SHP77 (cell line): ENCODE data around the gene PSME1.
"Not testable (repeated sequence)": the region's sequence is repeated elsewhere in the genome, so short reads cannot be mapped to it uniquely, and the experiment has no call there.

ENCODE experiments used
- DNase-seq, 2 experiments: peaks; one replicate each; lab custom pipeline; 2025; lab: John Stamatoyannopoulos, UW

PSME1 gene

GRCh38 chr14:24105609-24106239, 30.3 kb upstream of the PSME1 start:
- DNase-seq = not testable (repeated sequence)

GRCh38 chr14:24106672-24107271, 29.2 kb upstream of the PSME1 start:
- no peak for DNase-seq

- DNase-seq = no peak
Observed at GRCh38 chr14:24108336-24108874, 27.6 kb upstream of the PSME1 start.

- DNase-seq = no peak
Observed at GRCh38 chr14:24110060-24110459, 25.9 kb upstream of the PSME1 start.

GRCh38 chr14:24110523-24110922, 25.5 kb upstream of the PSME1 start:
- no peak for DNase-seq

- no peak for DNase-seq
Observed at GRCh38 chr14:24113379-24113800, 22.6 kb upstream of the PSME1 start.

- peak; percentile 96 to 97 for DNase-seq
Observed at GRCh38 chr14:24113801-24114531, 22.0 kb upstream of the PSME1 start.

- peak; percentile 100 for DNase-seq
Observed at GRCh38 chr14:24114532-24115421, 21.2 kb upstream of the PSME1 start, which contains the start of the genes DCAF11 and NRL. Gene DCAF11, plus strand, starts transcription at chr14:24114777. Its CDS starts 818 bp downstream, at chr14:24115595. Gene NRL, minus strand, starts transcription at chr14:24114949. Its CDS starts 32,101 bp downstream, at chr14:24082848.

GRCh38 chr14:24115422-24116127, 20.4 kb upstream of the PSME1 start:
- no peak for DNase-seq

GRCh38 chr14:24116128-24116814, 19.7 kb upstream of the PSME1 start:
- no peak for DNase-seq

- DNase-seq = no peak
Observed at GRCh38 chr14:24117179-24117578, 18.8 kb upstream of the PSME1 start.

- no peak for DNase-seq
Observed at GRCh38 chr14:24119691-24120090, 16.3 kb upstream of the PSME1 start.

- DNase-seq = no peak
Observed at GRCh38 chr14:24121210-24121609, 14.8 kb upstream of the PSME1 start.

GRCh38 chr14:24122416-24122815, 13.6 kb upstream of the PSME1 start:
- no peak for DNase-seq

- DNase-seq = no peak
Observed at GRCh38 chr14:24122898-24123297, 13.1 kb upstream of the PSME1 start.

- DNase-seq = no peak
Observed at GRCh38 chr14:24123424-24124417, 12.3 kb upstream of the PSME1 start.

GRCh38 chr14:24126939-24127338, 9.1 kb upstream of the PSME1 start:
- no peak for DNase-seq

GRCh38 chr14:24127673-24128072, 8.3 kb upstream of the PSME1 start:
- DNase-seq = no peak

- DNase-seq = no peak
Observed at GRCh38 chr14:24129410-24129998, 6.5 kb upstream of the PSME1 start.
